ENCODE measurements around the gene FARP1. TPM values are rescaled to one million over a fixed set of nuclear protein-coding genes. Genes with fewer than 3 reads are reported as not detected.

FARP1 gene
- total RNA-seq, 1 experiment from 2014 or later, result 96.6 TPM

- H3K4me1 Mint-ChIP-seq, result no peaks in the 10 kb centered on the region
- peaks cover 33% of the 10 kb centered on the region for H3K36me3 Mint-ChIP-seq
- DNase-seq (ENCODE audit: low spot score) (no peak), ATAC-seq (no peak)
- H3K4me3 Mint-ChIP-seq, result no peak overlapping the region
- H3K27ac Mint-ChIP-seq, result no peak overlapping the region
- H3K27me3 Mint-ChIP-seq (ENCODE audit: low read depth), result no peaks in the 10 kb centered on the region
- no peaks in the 10 kb centered on the region for H3K9me3 Mint-ChIP-seq
- TF ChIP-seq NR2C2 (CRISPR knock-in tag; IDR thresholded peaks at IDR 0.05), result no peak
- no peak for TF ChIP-seq CBFB (CRISPR knock-in tag; IDR thresholded peaks at IDR 0.05; ENCODE audit: low read depth)
- TF ChIP-seq E2F1 (CRISPR knock-in tag; IDR thresholded peaks at IDR 0.05), result no peak
- no peak for TF ChIP-seq ZNF281 (CRISPR knock-in tag; IDR thresholded peaks at IDR 0.05)
- no peak for TF ChIP-seq USF2 (CRISPR knock-in tag; IDR thresholded peaks at IDR 0.05)
- TF ChIP-seq CDX4 (CRISPR knock-in tag; IDR thresholded peaks at IDR 0.05; ENCODE audit: borderline replicate concordance), result no peak
- no peak for TF ChIP-seq EMX1 (CRISPR knock-in tag; IDR thresholded peaks at IDR 0.05)
- TF ChIP-seq NFE2L1 (CRISPR knock-in tag; IDR thresholded peaks at IDR 0.05), result no peak
- TF ChIP-seq FOXP1 (CRISPR knock-in tag; IDR thresholded peaks at IDR 0.05; ENCODE audit: borderline replicate concordance), result no peak
- no peak for TF ChIP-seq ZBTB43 (CRISPR knock-in tag; IDR thresholded peaks at IDR 0.05)
- TF ChIP-seq ZNF423 (CRISPR knock-in tag; IDR thresholded peaks at IDR 0.05), result no peak
- no peak for TF ChIP-seq ZNF219 (CRISPR knock-in tag; IDR thresholded peaks at IDR 0.05; ENCODE audit: borderline replicate concordance)
- TF ChIP-seq USF1 (CRISPR knock-in tag; IDR thresholded peaks at IDR 0.05), result no peak
- TF ChIP-seq E2F4 (CRISPR knock-in tag; IDR thresholded peaks at IDR 0.05; ENCODE audit: borderline replicate concordance, low read depth), result no peak
- ChIA-PET CTCF (no interaction called here), POLR2A (no interaction called here)
These were observed 277.8 kb downstream of the FARP1 start for GRCh38 chr13:98420554-98421175.

GRCh38 chr13:98422046-98422445, 279.2 kb downstream of the FARP1 start:
- Mint-ChIP-seq H3K36me3 (peaks cover 35% of the 10 kb centered on the region), H3K27ac (no peak overlapping the region), H3K9me3 (no peaks in the 10 kb centered on the region), H3K4me3 (no peak overlapping the region), H3K27me3 (ENCODE audit: low read depth) (no peaks in the 10 kb centered on the region), H3K4me1 (no peaks in the 10 kb centered on the region)
- ChIA-PET CTCF (interaction anchor here (0.8 to 0.9 kb wide), 2 partner anchors 16 to 24 kb away, joined by 3 read pairs; no protein-coding TSS in a partner anchor), POLR2A (no interaction called here)
- ATAC-seq (no peak), DNase-seq (ENCODE audit: low spot score) (no peak)
- no peak for TF ChIP-seq JUN (CRISPR knock-in tag; IDR thresholded peaks at IDR 0.05)
- no peak for TF ChIP-seq NFATC4 (CRISPR knock-in tag; IDR thresholded peaks at IDR 0.05)
- TF ChIP-seq ESRRA (CRISPR knock-in tag; IDR thresholded peaks at IDR 0.05; ENCODE audit: borderline replicate concordance), result no peak
- no peak for TF ChIP-seq PREB (CRISPR knock-in tag; IDR thresholded peaks at IDR 0.05; ENCODE audit: borderline replicate concordance)
- TF ChIP-seq AFF4 (CRISPR knock-in tag; IDR thresholded peaks at IDR 0.05; ENCODE audit: borderline replicate concordance), result no peak
- TF ChIP-seq E2F4 (CRISPR knock-in tag; IDR thresholded peaks at IDR 0.05; ENCODE audit: borderline replicate concordance, low read depth), result no peak

Data from WTC11 (cell line).